IMR-90 (cell line): ENCODE measurements around the gene STXBP6.

Experiments
- CEBPB ChIP-seq: IDR thresholded peaks from 2 replicates; pipeline ENCODE4 v1.6.1; 2012; ENCODE audit warnings: low read depth, low read length, improper control_type of control experiment
- RAD21 ChIP-seq: IDR thresholded peaks from 2 replicates; pipeline ENCODE4 v1.6.1; 2012; ENCODE audit warnings: low read length, improper control_type of control experiment
- TF ChIP-seq, protein P1 (sequence below): conservative IDR thresholded peaks from 2 replicates; pipeline ENCODE4 v1.5.1; 2012; ENCODE audit warnings: mild to moderate bottlenecking, low read depth, low read length, improper control_type of control experiment

DNA sequence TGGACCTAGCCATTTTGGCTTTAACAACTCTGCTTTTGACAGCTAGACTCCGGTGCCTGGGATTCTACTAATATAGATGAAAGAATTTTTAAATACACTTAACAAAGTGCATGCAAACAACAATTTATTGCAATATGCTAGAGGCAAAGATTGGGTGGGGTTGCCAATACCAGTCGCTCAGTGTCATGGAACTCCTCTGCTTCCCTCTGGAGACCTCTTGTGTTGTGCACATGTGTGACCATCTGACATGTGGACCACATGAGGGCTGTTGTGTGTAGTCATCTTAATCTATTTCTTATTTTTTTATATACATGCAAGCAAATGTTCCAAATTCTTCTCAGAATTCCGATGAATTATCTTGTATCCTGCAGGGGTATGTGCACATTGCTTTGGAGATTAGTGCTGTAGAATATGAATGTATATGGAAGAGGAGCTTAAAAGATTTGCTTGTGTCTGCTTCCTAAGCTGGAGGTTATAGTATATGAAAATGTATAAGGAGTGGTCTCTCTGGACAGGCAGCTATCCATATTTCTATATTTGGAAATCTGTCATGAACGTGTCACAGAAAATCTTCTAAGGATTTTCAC lies 24.2 kb upstream of the STXBP6 start:
- TF ChIP-seq, protein P1, sequence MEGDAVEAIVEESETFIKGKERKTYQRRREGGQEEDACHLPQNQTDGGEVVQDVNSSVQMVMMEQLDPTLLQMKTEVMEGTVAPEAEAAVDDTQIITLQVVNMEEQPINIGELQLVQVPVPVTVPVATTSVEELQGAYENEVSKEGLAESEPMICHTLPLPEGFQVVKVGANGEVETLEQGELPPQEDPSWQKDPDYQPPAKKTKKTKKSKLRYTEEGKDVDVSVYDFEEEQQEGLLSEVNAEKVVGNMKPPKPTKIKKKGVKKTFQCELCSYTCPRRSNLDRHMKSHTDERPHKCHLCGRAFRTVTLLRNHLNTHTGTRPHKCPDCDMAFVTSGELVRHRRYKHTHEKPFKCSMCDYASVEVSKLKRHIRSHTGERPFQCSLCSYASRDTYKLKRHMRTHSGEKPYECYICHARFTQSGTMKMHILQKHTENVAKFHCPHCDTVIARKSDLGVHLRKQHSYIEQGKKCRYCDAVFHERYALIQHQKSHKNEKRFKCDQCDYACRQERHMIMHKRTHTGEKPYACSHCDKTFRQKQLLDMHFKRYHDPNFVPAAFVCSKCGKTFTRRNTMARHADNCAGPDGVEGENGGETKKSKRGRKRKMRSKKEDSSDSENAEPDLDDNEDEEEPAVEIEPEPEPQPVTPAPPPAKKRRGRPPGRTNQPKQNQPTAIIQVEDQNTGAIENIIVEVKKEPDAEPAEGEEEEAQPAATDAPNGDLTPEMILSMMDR = no peak
- TF ChIP-seq RAD21 (no peak), CEBPB (no peak)
